ENCODE results near the gene PPIL1. TPM values are rescaled to one million over a fixed set of nuclear protein-coding genes. Genes with fewer than 3 reads are reported as not detected.

The PPIL1 gene
- total and polyA plus RNA-seq, 2 experiments from 2014 or later: 37.0 to 133 TPM

DNA sequence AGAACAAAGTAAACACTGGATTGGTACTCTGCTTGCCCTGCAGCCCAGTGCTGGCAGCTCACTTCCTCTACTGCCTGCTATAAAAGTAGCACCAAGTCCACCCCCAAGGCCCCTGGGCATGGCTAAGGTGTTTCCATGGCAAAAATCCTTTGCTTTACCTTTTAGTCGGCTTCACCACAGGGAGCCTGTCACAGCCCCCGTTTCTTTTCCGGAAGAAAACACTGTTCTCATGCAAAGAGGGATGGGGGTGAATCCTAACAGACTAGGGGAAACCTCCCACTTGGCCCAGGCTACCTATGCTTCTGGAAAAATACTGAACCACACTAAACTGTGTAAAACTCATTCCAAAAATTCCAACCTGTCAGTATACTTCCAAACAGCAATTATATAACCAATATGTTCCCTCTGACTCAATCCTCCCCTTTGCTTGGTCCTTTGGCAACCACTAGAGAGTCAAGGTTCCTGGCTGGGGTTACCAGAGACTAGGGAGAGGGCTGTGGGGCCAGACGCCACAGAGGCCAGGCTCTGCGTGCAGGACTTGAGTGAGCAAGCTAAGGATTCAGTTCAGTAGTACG, 16.1 kb downstream of the PPIL1 start:
- DNase-seq (ENCODE audit: low read depth in 1 of 2, low spot score in 1 of 2): peak in 1 of 2 donors; percentile 90
- H3K36me3 ChIP-seq: peaks cover 17% of the 10 kb centered on the region
- H3K4me3 ChIP-seq: no peak overlapping the region
- H3K27ac ChIP-seq: peak overlapping the region; percentile 43
- peaks cover 13% of the 10 kb centered on the region for H3K4me1 ChIP-seq (ENCODE audit: low read depth)
- TF ChIP-seq, protein P1, sequence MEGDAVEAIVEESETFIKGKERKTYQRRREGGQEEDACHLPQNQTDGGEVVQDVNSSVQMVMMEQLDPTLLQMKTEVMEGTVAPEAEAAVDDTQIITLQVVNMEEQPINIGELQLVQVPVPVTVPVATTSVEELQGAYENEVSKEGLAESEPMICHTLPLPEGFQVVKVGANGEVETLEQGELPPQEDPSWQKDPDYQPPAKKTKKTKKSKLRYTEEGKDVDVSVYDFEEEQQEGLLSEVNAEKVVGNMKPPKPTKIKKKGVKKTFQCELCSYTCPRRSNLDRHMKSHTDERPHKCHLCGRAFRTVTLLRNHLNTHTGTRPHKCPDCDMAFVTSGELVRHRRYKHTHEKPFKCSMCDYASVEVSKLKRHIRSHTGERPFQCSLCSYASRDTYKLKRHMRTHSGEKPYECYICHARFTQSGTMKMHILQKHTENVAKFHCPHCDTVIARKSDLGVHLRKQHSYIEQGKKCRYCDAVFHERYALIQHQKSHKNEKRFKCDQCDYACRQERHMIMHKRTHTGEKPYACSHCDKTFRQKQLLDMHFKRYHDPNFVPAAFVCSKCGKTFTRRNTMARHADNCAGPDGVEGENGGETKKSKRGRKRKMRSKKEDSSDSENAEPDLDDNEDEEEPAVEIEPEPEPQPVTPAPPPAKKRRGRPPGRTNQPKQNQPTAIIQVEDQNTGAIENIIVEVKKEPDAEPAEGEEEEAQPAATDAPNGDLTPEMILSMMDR (IDR thresholded peaks at IDR 0.05; ENCODE audit: low read depth, low read length): no peak
- H3K27me3 ChIP-seq: no peaks in the 10 kb centered on the region
- H3K9me3 ChIP-seq (ENCODE audit: low read depth): no peaks in the 10 kb centered on the region

DNA sequence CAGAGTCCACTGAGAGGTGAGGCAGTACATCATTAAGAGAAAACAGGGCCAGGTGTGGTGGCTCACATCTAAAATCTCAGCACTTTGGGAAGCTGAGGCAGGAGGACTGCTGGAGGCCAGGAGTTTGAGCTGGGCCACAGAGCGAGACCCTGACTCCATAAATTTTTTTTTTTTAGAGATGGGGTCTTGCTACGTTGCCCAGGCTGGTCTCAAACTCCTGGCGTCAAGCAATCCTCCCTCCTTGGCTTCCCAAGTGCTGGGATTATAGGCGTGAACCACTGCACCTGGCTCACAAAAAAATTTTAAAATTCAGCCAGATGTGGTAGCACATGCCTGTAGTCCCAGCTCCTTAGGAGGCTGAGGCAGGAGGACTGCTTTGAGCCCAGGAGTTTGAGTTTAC, 17.3 kb downstream of the PPIL1 start:
- DNase-seq (ENCODE audit: low read depth in 1 of 2, low spot score in 1 of 2): no peak
- Histone ChIP-seq H3K36me3 (peaks cover 17% of the 10 kb centered on the region), H3K27ac (no peak overlapping the region)

GRCh38 chr6:36856277-36856676, 18.3 kb downstream of the PPIL1 start:
- no peak for DNase-seq (ENCODE audit: low read depth in 1 of 2, low spot score in 1 of 2)
- H3K4me1 ChIP-seq (ENCODE audit: low read depth): peaks cover 15% of the 10 kb centered on the region
- H3K27ac ChIP-seq: no peak overlapping the region

More for the DNA sequence above, 17.3 kb downstream of the PPIL1 start:
- TF ChIP-seq, protein P1 (IDR thresholded peaks at IDR 0.05; ENCODE audit: low read depth, low read length): no peak
- peaks cover 9% of the 10 kb centered on the region for H3K4me1 ChIP-seq (ENCODE audit: low read depth)
- H3K9me3 ChIP-seq (ENCODE audit: low read depth): no peaks in the 10 kb centered on the region
- no peaks in the 10 kb centered on the region for H3K27me3 ChIP-seq
- H3K4me3 ChIP-seq: no peak overlapping the region

DNA sequence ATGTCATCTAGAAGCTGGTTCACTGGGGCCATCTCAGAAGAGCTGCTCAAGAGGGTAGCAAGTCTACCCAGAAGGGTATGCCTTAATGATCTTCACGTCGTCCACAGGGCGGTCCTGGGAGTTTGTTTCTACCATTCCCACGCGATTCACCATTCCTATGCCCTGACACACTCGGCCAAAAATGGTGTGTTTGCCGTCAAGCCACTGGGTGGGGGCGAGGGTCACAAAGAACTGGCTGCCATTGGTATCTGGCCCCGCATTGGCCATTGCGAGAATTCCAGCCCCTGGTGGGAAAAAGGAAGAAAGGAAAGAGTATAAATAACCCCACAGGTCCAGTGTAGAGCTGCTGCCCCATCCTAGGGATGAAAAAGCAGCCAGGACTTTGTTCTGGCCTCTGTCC, 18.9 kb downstream of the PPIL1 start:
- peaks cover 14% of the 10 kb centered on the region for H3K36me3 ChIP-seq
- no peaks in the 10 kb centered on the region for H3K9me3 ChIP-seq (ENCODE audit: low read depth)
- peaks cover 19% of the 10 kb centered on the region for H3K4me1 ChIP-seq (ENCODE audit: low read depth)
- H3K27me3 ChIP-seq: no peaks in the 10 kb centered on the region
- H3K4me3 ChIP-seq: no peak overlapping the region
- DNase-seq (ENCODE audit: low read depth in 1 of 2, low spot score in 1 of 2): no peak
- TF ChIP-seq, protein P1 (IDR thresholded peaks at IDR 0.05; ENCODE audit: low read depth, low read length): no peak
- H3K27ac ChIP-seq: no peak overlapping the region

More at GRCh38 chr6:36856277-36856676, 18.3 kb downstream of the PPIL1 start:
- Histone ChIP-seq H3K27me3 (no peaks in the 10 kb centered on the region), H3K4me3 (no peak overlapping the region), H3K9me3 (ENCODE audit: low read depth) (no peaks in the 10 kb centered on the region), H3K36me3 (peaks cover 17% of the 10 kb centered on the region)
- TF ChIP-seq, protein P1 (IDR thresholded peaks at IDR 0.05; ENCODE audit: low read depth, low read length): no peak

GRCh38 chr6:36853325-36853724, 21.3 kb downstream of the PPIL1 start:
- TF ChIP-seq, protein P1 (IDR thresholded peaks at IDR 0.05; ENCODE audit: low read depth, low read length): no peak
- no peaks in the 10 kb centered on the region for H3K27me3 ChIP-seq
- peaks cover 12% of the 10 kb centered on the region for H3K36me3 ChIP-seq
- H3K27ac ChIP-seq: peak overlapping the region; percentile 85
- H3K4me1 ChIP-seq (ENCODE audit: low read depth): peaks cover 36% of the 10 kb centered on the region
- DNase-seq (ENCODE audit: low read depth in 1 of 2, low spot score in 1 of 2): peak in 1 of 2 donors; percentile 94
- H3K9me3 ChIP-seq (ENCODE audit: low read depth): no peaks in the 10 kb centered on the region
- no peak overlapping the region for H3K4me3 ChIP-seq

All from cardiac muscle cell (in vitro differentiated cells and primary cell).